ENCODE results near the gene PRKAG2. TPM values are rescaled to one million over a fixed set of nuclear protein-coding genes. Genes with fewer than 3 reads are reported as not detected.
A peak's percentile ranks its signal among the peaks of the same experiment; 100 is the strongest.
"Not testable (repeated sequence)": the region's sequence is repeated elsewhere in the genome, so short reads cannot be mapped to it uniquely, and the experiment has no call there.

Gene PRKAG2
- total RNA-seq, 1 experiment from 2014 or later, result 20.9 TPM

DNA sequence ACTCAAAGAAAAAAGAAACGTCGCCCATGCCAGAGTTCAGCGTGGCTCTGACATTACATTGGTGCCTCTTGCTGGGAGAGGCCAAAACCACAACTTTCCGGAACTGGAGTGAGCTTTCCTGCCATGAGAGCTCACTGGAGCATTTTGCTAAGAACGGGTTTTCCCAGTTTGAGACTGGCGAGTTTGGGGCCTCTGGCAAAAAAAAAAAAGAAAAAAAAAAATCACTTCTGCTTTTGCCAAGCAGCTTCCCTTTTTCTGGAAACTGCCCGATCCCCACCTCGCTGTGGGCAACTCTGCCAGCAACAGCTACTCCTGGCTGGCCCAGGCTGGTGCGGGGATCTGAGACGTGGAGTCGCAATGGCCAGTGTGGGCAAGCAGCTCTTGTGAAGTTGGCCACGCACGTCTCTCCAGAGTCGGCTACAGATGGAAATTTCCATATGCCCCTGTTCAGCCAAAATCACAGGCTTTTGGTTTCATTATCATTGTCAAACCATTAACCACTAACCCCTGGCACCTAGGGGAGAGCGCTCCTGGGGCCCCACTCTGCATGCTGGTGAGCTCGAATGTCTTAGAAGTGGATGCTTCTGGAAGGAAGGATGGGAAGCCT lies 25.7 kb downstream of the PRKAG2 start:
- peak; percentile 65 for DNase-seq (ENCODE audit: low read depth)

GRCh38 chr7:151850491-151851124 lies 26.3 kb downstream of the PRKAG2 start:
- no peak for DNase-seq (ENCODE audit: low read depth)

- DNase-seq (ENCODE audit: low read depth), result no peak
These were observed 27.0 kb downstream of the PRKAG2 start for GRCh38 chr7:151849879-151850260.

DNA sequence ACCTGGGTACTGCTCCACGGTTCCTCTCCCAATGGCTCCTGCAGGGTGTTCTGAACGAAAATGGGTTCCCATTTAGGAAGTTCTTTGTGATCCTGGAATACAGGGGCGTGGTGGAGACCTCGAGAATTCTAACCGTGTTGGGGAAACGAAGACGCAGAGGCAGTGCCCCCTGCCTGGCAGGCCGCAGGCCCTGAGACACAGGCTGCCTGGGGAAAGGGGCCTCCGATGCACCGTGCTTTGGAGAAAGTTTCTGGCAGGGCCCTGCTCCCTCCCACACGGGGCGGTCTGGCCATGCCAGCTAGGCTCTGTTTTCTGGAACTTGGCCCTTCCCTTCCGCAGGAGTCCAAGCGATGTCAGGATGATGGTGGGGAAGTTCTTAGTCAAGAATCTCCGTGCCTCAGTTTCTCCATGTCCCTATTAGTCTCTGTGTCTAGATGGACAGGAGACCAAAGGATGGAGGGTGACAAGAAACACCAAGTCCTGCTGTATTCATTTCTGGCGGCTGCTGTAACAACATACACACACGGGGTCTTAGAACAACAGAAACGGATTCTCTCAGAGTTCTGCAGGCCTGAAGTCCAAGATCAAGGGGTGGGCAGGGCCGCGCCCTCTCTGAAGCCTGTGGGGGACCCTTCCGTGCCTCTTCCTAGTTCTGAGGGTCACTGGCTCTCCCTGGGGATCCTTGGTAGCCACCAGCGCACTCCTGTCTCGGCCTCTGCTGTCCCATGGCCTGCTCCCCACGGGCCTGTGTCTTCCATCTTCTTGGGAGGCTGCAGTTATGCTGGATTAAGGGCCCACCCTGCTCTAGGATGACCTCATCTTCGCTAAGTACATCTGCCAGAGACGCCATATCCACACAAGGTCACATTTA lies 27.7 kb downstream of the PRKAG2 start:
- no peak for DNase-seq (ENCODE audit: low read depth)

GRCh38 chr7:151847681-151848081 lies 29.2 kb downstream of the PRKAG2 start:
- DNase-seq (ENCODE audit: low read depth), result no peak

GRCh38 chr7:151847136-151847535 lies 29.8 kb downstream of the PRKAG2 start:
- DNase-seq (ENCODE audit: low read depth), result no peak

DNA sequence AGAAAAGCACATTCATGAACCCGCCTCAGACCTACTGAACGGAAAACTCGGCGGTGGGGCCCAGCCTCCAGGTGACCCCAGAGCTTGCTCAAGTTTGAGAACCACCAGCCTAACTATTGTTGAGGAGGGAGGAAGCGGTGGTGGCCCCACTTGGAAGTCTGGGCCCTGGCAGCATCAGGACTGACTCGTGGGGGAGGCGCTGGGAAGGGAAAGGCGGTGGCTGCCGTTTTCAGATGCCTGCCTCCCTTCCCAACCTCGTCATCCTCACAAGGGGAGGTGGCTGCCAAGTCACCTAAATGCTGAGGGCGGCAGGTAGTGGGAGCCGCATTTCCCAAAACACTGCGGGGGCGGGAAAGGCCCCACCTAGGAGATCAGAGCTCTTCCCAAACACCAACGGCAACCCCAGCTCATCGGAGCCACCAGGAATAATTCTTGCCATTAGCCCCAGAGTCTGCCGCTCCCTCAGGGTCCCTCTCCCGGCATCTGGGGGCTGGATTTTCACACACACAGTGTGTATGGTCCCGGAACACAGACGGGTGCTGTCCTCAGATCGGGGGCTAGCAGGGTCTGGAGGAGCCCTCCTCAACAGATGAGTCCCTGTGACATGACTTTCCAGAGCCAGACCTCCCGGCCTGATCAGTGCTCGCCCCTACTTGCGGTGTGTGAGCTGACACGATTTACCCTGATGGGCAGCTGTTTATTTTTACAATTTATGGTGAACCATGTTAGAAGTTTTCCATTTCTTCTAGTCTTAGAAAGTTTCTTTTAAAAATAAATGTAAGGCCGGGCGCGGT lies 31.3 kb downstream of the PRKAG2 start:
- DNase-seq (ENCODE audit: low read depth), result no peak

DNA sequence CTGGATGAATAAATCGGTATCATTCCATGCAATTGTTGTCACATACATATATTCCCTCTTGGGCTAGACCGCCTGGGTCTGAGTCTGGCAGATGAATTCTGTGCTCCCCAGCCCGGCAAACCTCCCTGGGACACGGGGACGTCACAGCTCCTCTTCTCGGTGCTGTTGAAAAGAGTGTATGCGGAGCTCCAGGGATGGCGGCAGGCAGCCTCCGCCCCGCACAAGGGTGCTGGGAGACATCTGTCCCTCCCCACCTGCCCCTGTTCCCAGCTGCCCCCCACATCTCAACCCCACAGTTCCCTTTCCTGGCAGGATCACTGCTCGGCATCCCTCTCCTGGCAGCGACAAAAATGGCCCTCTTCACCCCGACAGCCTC lies 32.1 kb downstream of the PRKAG2 start:
- no peak for DNase-seq (ENCODE audit: low read depth)

GRCh38 chr7:151844071-151844824 lies 32.7 kb downstream of the PRKAG2 start:
- peak; percentile 63 for DNase-seq (ENCODE audit: low read depth)

DNA sequence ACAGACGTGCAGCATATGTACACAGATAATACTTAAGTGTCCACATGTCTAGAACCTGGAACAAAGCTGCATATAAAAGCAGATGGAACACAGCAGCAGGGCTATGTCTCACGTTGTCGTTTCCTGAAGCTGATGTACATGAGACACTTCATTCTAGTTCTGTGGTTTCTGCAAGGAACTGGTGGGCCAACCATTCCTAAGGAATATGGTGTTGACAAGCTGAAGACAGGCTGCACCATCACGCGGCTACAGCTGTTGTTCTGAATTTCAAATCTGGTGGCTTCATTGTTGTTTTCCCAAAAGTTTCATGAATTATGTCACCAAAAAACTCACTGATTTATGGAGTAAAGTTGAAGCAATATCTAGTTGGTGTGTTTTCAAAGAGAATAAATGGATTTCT lies 33.7 kb downstream of the PRKAG2 start:
- DNase-seq (ENCODE audit: low read depth), result no peak

- DNase-seq (ENCODE audit: low read depth), result not testable (repeated sequence)
These were observed 35.4 kb downstream of the PRKAG2 start for GRCh38 chr7:151841395-151842051.

DNA sequence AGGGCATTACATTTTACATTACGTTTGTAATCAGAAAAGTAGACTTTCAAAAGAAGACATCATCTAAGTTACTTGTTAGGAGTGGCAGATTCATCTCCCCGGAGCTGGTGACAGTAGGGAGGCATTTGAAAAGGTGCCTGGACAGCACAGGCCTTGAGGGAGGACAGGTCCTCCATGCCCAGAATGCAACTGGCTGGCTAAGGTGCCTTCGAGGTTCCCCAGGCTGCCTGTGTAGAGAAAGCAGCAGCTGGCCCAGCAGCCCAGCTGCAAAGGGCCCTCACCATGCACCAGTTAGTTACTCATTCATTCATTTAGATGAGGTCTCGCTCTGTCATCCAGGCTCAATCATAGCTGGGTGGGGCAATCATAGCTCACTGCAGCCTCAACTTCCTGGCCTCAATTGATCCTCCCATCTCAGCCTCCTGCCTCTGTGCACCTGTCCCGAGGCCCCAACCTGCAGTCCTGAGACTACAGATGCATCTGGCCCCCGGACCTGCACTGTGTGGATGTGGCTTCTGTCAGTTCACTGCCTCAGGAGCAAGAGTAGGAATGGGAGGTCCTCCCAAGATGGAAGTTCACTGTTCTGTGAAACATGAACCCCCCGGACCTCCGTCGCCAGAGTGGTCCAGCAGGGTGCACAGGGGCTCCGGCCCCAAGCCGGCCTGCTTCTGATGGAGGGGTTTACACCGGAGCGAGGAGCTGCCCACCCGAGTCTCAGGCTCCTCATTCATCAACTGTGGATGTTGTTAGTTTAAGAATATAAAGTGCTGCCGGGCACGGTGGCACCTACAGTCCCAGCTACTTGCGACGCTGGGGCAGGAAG lies 36.6 kb downstream of the PRKAG2 start:
- no peak for DNase-seq (ENCODE audit: low read depth)

GRCh38 chr7:151839451-151839921 lies 37.4 kb downstream of the PRKAG2 start:
- no peak for DNase-seq (ENCODE audit: low read depth)

- DNase-seq (ENCODE audit: low read depth), result no peak
These were observed 38.0 kb downstream of the PRKAG2 start for GRCh38 chr7:151838861-151839381.

DNA sequence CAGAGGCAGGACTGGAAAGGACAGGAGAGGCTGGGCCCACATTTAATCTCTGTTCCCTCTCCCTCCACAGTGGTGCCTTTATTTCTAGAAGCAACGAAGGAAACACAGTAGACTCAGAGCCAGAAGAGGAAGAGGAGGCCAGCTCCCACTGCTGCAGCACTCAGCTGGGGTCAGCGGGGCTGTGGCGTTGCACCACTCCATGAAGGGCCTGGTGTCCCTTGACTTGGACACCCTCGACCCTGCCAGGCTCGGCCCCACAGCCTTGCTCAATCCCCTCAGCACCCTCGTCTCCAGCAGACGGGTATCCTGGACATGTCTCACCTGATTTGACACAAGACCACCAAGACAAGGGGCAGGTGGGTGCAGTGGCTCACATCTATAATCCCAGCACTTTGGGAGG lies 38.8 kb downstream of the PRKAG2 start:
- no peak for DNase-seq (ENCODE audit: low read depth)

GRCh38 chr7:151837285-151838042 lies 39.5 kb downstream of the PRKAG2 start:
- DNase-seq (ENCODE audit: low read depth), result peak; percentile 24

DNA sequence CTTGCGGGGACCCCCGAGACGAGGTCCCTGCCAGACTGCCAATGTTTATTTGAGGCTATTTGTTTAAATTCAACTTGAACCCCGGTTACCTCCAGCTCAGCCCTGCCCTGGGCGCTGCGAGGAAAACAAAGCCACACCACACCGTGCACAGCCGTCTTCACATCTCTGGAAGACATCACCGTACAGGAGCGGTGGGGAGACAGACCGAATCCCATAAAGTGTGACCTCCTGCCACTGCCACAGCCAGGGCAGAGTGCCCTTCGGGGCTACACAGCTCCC lies 40.0 kb downstream of the PRKAG2 start:
- DNase-seq (ENCODE audit: low read depth), result no peak

DNA sequence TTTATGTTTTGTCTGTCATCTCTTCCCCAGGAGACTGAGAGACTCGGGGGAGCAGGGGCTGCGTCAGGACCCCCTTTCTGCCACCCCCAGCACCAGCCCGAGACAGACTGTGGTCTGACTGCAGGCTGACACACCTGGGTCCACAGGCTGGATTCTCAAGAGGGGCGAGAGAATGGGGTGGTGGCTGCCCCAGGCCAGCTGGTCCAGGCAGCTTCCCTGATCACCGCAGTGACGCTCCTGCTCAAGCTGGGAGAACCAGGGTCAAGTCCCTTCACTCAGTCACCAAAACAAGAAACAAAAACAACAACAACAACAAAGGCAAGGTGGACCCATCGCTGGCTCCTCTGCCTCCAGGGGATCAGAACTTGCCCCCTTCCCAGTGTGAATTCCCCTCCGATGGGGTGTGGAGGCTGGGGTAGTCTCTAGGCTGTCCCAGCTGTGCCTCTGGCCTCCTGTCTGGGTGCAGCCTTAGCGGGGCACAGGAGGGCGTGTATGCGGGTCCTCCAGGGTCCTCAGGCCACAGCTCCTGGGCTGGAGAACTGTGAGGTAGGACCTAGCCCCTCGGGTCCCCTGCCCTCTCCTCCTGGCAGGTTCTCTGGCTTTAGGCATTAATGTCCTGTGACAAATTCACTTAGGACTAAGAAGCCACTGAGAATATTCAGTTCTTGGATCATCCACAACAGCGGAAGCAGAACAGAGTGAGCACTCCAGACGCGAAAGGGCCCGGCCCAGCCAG lies 40.6 kb downstream of the PRKAG2 start:
- DNase-seq (ENCODE audit: low read depth), result no peak
